Muscle layer of colon (tissue), 2 donors: ENCODE data around the gene EFCAB5.
"Not testable (repeated sequence)": the region's sequence is repeated elsewhere in the genome, so short reads cannot be mapped to it uniquely, and the experiment has no call there.

Experiments used
- H3K27ac ChIP-seq: one replicate; pipeline ENCODE4 v1.7.0; 2013; ENCODE audit warnings: low read depth, mild to moderate bottlenecking, low read length, moderate library complexity
- H3K27me3 ChIP-seq, 2 donors: one replicate each; pipeline ENCODE4 v1.7.0; 2013; ENCODE audit warnings: low read length in 2 of 2, mild to moderate bottlenecking in 2 of 2; ENCODE audit not compliant: insufficient read depth in 2 of 2, control insufficient read depth in 1 of 2
- H3K36me3 ChIP-seq: one replicate; pipeline ENCODE4 v1.7.0; 2013; ENCODE audit warnings: mild to moderate bottlenecking, low read length; ENCODE audit not compliant: insufficient read depth
- H3K4me1 ChIP-seq: one replicate; pipeline ENCODE4 v1.7.0; 2013; ENCODE audit warnings: mild to moderate bottlenecking, low read length; ENCODE audit not compliant: insufficient read depth
- H3K4me3 ChIP-seq, 2 donors: one replicate each; pipeline ENCODE4 v1.7.0; 2013; ENCODE audit warnings: low read length in 2 of 2, low read depth in 1 of 2, mild to moderate bottlenecking in 1 of 2, moderate library complexity in 1 of 2
- H3K9ac ChIP-seq: one replicate; pipeline ENCODE4 v1.7.0; 2013; ENCODE audit warnings: low read length
- H3K9me3 ChIP-seq: one replicate; pipeline ENCODE4 v1.7.0; 2013; ENCODE audit warnings: mild to moderate bottlenecking, low read length
- donor health status: abdominal sarcoma.
- donor health status: Adenocarcinoma of cecum.

EFCAB5 gene

DNA sequence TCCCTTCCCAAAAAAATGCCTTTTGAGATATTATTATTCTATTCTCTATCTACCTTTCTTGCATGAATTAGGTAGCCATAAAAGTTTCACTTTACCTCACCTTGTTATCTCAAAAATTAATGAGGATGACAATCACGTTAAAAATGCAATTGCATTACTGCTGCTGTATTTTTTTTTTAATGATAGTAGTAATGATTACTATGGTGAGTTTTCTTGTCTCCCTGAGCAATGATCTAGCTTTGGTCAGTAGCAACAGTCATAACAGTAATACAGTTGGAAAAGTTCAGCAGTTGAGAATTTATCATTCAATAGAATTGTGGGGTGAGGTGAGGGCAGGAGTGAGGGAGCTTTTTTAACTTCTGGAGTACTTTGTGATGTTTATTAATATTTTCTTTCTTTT is at the start of gene EFCAB5:
EFCAB5 (plus strand) TSS at position 301 of the 400 bp plus-strand sequence. CDS start 163 bp downstream, outside the sequence.
- Histone ChIP-seq H3K9me3 (no peaks in the 10 kb centered on the region), H3K9ac (no peak within 1 kb of the TSS), H3K4me1 (no peaks in the 10 kb centered on the region), H3K4me3 (no peak within 1 kb of the TSS), H3K27me3 (no peaks in the 10 kb centered on the region), H3K36me3 (no peaks in the 10 kb centered on the region), H3K27ac (no peak within 1 kb of the TSS)

DNA sequence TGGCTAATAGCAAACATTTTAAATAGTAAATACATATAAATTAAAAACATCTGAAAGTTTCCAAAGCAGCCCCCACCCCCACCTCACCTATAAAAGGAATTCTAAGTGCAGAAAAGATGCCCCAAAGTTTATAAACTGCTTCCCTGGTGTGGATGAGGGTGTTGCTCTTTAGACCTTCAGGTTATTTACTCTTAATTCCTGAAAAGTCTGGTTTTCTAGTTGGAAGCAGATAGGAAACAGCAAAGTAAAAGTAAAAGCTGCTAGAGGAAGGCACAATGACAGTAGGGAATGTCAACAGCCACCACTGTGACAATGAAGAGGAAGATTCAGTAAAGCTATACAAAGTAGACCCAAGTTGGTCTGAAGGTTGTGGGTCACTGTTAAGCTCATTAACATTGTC is 49.2 kb upstream of the EFCAB5 start:
- Histone ChIP-seq H3K9me3 (no peaks in the 10 kb centered on the region), H3K9ac (no peak overlapping the region), H3K27ac (no peak overlapping the region), H3K4me1 (no peaks in the 10 kb centered on the region), H3K36me3 (no peaks in the 10 kb centered on the region), H3K27me3 (no peaks in the 10 kb centered on the region), H3K4me3 (no peak overlapping the region)

DNA sequence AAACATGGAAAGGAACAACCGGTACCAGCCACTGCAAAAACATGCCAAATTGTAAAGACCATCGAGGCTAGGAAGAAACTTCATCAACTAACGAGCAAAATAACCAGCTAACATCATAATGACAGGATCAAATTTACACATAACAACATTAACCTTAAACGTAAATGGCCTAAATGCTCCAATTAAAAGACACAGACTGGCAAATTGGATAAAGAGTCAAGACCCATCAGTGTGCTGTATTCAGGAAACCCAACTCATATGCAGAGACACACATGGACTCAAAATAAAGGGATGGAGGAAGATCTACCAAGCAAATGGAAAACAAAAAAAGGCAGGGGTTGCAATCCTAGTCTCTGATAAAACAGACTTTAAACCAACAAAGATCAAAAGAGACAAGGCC is 44.3 kb upstream of the EFCAB5 start:
- H3K9me3 ChIP-seq, H3K4me1 ChIP-seq, H3K27ac ChIP-seq, H3K27me3 ChIP-seq, H3K36me3 ChIP-seq, H3K9ac ChIP-seq, H3K4me3 ChIP-seq: not testable (repeated sequence)

DNA sequence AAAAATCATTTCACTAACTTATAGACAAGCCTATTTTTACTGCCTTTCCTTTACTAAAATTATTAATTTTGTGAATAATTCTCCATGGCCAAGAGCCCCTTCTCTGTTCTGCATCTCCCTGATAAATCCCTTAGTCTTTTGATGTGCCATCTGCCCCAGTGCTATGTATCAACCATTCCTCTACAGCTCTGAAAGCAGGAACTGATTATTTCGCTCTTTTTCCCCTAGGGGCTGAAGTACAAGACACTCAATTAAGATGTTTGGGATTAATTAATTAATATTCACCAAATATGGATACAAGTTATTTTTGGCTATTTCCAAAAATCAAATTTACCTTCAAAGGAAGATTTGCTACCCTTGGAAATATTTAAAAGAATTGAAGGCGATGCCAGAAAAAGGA is 38.0 kb upstream of the EFCAB5 start:
- H3K4me1 ChIP-seq = no peaks in the 10 kb centered on the region
- H3K27ac ChIP-seq = no peak overlapping the region
- no peaks in the 10 kb centered on the region for H3K36me3 ChIP-seq
- H3K9ac ChIP-seq = no peak overlapping the region
- no peaks in the 10 kb centered on the region for H3K9me3 ChIP-seq
- no peak overlapping the region for H3K4me3 ChIP-seq
- H3K27me3 ChIP-seq = no peaks in the 10 kb centered on the region

DNA sequence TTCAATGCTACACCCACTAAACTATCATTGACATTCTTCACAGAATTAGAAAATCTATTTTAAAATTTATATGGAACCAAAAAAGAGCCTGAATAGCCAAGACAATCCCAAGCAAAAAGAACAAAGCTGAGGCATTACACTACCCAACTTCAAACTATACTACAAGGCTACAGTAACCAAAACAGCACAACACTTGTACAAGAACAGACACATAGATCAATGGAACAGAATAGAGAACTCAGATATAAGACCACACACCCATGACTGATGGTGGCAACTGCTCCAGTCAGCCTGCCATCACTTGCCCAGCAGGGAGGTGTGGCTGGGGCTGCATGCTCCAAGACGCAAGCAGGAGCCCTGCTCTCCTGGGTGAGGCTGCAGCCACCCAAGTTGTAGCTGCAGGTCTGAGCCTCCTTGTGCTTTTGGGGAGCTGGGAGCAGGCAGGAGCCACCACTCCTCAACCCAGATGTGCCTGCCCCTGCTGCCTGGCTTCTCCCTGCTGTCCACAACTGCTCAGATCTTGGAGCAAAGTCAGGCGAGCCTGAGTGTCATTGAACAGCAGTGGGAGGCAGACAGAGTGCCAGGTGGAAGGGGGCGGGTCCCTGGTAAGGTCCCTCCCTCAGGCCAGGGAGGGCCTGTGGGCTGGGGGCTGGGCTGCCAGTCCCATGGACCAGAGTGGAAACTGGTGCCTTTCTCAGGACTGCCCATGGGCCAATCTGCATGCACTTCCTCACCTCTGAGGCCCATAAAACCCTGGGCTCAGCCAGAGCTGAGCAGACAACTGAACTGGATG is 36.2 kb upstream of the EFCAB5 start:
- Histone ChIP-seq H3K36me3 (no peaks in the 10 kb centered on the region), H3K9me3 (no peaks in the 10 kb centered on the region), H3K4me1 (no peaks in the 10 kb centered on the region), H3K27me3 (no peaks in the 10 kb centered on the region), H3K4me3 (no peak overlapping the region), H3K9ac (no peak overlapping the region), H3K27ac (no peak overlapping the region)

DNA sequence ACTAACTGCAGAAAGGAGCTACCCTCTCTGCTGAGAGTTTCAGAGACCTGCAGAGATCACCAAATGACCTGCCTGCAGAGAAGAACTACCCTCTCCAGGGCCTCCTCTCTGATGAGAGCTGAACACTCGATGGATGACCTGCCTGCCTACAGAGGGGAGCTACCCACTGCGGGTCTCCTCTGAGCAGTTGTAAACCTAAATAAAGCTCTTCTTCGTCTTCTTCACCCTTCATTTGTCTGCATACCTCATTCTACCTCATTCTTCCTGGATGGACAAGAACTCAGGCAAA is 35.6 kb upstream of the EFCAB5 start:
- H3K4me1 ChIP-seq = no peaks in the 10 kb centered on the region
- no peak overlapping the region for H3K9ac ChIP-seq
- H3K9me3 ChIP-seq = no peaks in the 10 kb centered on the region
- no peaks in the 10 kb centered on the region for H3K27me3 ChIP-seq
- no peaks in the 10 kb centered on the region for H3K36me3 ChIP-seq
- H3K27ac ChIP-seq = no peak overlapping the region
- H3K4me3 ChIP-seq = no peak overlapping the region

DNA sequence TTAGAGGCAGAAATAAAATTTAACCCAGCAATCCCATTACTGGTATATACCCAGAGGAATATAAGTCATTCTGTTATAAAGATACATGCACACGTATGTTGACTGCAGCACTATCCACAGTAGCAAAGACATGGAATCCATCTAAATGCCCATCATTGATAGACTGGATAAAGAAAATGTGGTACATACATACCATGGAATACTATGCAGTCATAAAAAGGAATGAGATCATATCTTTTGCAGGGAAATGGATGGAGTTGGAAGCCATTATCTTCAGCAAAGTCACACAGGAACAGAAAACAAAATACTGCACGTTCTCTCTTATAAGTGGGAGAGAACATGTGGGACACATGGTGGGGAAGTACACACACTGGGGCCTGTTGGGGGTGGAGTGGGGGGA is 34.5 kb upstream of the EFCAB5 start:
- no peak overlapping the region for H3K4me3 ChIP-seq
- no peak overlapping the region for H3K9ac ChIP-seq
- H3K27me3 ChIP-seq = no peaks in the 10 kb centered on the region
- no peaks in the 10 kb centered on the region for H3K9me3 ChIP-seq
- no peak overlapping the region for H3K27ac ChIP-seq
- no peaks in the 10 kb centered on the region for H3K36me3 ChIP-seq
- H3K4me1 ChIP-seq = no peaks in the 10 kb centered on the region

DNA sequence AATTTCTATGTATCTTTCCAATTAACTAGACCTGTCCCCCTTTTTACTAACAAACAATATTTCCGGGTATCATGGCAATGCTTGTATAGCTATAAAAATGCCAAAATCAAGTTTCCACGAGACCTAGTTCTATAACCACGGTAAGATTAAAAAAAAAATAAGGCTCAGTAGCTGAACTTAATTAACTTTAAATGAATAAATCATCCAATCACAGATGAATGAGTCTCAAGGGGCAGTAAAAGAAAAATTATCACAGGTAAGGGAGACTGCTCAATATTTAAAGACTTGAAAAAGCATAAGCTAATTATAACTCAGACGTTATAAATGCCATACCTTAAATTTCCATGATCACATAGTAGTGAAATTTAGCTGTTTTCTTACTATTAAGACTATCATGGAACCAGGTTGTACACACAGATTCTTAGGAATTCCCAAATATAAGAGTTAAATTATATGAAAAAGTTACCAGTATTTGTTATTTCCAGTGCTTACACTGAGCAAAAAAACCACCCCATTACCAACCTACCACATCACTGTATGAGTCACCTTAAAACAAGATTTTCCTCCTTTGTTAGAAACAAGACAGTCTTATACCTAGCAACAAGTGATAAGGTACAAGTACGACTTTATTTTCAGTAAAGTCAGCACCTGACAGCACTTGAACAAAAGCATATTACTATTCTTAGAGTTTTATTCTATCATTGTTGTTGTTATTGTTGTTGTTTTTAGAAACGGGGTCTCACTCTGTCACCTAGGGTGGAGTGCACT is 32.0 kb upstream of the EFCAB5 start:
- no peak overlapping the region for H3K9ac ChIP-seq
- no peaks in the 10 kb centered on the region for H3K9me3 ChIP-seq
- no peaks in the 10 kb centered on the region for H3K36me3 ChIP-seq
- H3K4me3 ChIP-seq = no peak overlapping the region
- no peak overlapping the region for H3K27ac ChIP-seq
- H3K4me1 ChIP-seq = no peaks in the 10 kb centered on the region
- H3K27me3 ChIP-seq = no peaks in the 10 kb centered on the region

DNA sequence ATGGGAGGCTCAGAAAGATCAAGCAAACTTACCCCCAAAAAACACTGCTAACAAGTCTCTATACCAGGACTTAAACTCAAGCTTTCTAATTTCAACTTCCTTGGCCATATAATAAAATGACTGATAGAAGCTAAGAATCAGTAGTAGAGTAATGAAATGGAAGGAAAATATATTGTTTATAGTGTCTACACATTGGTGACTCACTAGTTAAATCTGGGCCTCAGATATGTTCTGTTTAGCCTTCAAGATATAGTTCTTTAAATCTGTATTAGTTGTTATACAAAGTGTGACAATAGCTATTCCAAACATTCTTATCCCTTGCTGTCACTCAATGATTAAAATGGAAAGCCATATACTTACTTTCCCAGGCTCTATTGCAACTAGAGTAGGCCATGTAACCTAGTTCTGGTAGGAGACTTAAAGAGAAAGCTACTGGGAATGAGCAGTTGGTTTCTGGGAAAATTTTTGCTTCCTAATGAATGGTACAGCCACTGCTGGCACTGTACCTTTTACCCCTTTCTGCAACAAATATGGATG is 29.7 kb upstream of the EFCAB5 start:
- H3K36me3 ChIP-seq = no peaks in the 10 kb centered on the region
- no peak overlapping the region for H3K9ac ChIP-seq
- H3K27ac ChIP-seq = no peak overlapping the region
- no peak overlapping the region for H3K4me3 ChIP-seq
- no peaks in the 10 kb centered on the region for H3K9me3 ChIP-seq
- no peaks in the 10 kb centered on the region for H3K4me1 ChIP-seq
- H3K27me3 ChIP-seq = no peaks in the 10 kb centered on the region

DNA sequence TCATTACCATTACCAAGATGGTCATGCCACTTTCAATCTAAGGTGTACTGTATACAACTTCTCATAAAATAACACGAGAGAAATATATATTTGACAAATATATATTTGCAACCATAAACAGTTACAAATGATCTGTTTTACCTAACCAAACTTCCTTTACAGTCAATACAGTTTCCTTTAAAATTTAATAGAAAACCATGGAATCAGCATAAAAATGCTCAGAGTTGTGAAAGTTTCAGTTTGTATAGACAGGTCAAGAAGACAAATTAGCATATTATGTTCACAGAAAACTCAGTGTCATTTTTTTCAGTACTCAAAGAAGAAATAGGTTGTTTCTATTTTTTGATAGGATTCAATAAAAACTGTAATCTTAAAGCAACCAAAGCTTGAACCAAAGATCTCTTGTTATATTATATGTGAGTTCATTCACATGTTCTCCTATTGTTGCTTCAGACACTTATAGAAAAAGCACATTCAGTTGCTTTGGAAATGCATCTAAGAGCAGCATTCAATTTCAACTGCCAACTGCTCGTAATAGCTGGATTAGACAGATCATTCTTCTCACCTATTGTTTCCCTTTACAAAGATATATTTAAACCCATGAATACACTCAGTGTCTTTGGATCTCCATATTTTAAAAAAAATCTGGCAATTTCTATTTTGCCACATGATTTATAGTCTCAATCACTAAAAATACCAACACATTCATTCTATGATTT is 26.5 kb upstream of the EFCAB5 start:
- Histone ChIP-seq H3K4me1 (no peaks in the 10 kb centered on the region), H3K4me3 (no peak overlapping the region), H3K9me3 (no peaks in the 10 kb centered on the region), H3K9ac (no peak overlapping the region), H3K36me3 (no peaks in the 10 kb centered on the region), H3K27me3 (no peaks in the 10 kb centered on the region), H3K27ac (no peak overlapping the region)

DNA sequence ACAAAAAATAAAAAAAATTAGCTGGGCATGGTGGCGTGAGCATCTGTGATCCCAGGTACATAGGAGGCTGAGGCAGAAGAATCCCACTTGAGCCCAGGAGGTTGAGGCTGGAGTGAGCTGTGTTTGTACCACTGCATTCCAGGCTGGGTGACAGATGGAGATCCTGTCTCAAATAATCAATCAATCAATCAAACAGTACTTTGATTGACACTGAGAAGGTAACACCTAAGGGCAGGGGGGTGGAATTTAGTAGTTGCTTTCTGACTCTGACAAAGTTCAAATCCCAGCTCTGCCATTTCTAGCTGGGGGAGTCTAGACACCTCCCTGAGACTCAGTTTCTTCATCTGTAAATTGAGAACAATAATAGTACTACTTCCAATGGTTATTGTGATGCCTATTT is 23.4 kb upstream of the EFCAB5 start:
- Histone ChIP-seq H3K9me3 (no peaks in the 10 kb centered on the region), H3K27ac (no peak overlapping the region)

More for the DNA sequence above, 23.4 kb upstream of the EFCAB5 start:
- H3K4me1 ChIP-seq = no peaks in the 10 kb centered on the region
- no peak overlapping the region for H3K9ac ChIP-seq
- H3K4me3 ChIP-seq = no peak overlapping the region
- H3K36me3 ChIP-seq = no peaks in the 10 kb centered on the region
- no peaks in the 10 kb centered on the region for H3K27me3 ChIP-seq
